ACHN (cell line): ENCODE results near the gene SCD5.

Experiments
- DNase-seq: peaks from one replicate; pipeline ENCODE4 v3.0.0-alpha.2; 2015
- in situ Hi-C: cut with HindIII; loops from 2 replicates; pipeline ENCODE4 v1.10.0; 2017; ENCODE audit warnings: low sequenced_read_pairs, low pct_ligation_motif_present, low pct_unique_long_range_greater_than_20kb

Gene SCD5

GRCh38 chr4:82591592-82591991, 207.0 kb downstream of the SCD5 start:
- in situ Hi-C loops, result no loop called here
- DNase-seq, result no peak

DNA sequence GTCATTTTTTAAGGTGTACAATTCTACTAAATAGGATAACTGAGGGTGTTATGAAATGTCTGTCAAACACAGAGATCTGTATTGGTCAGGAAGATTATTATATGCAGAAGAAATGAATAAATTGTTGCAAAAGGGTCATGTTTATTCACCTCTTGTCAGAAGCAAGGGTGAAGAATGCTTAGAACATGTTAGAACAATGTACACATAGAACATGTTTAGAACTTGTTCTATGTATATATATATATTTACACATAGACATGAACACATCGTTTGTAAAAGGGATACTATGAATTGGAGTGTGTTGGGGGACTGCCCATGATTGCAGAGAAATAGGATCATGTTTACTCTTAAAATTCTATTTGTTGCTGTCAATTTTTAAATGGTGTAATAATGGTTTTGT, 208.8 kb downstream of the SCD5 start:
- in situ Hi-C loops, result no loop called here
- DNase-seq, result no peak

DNA sequence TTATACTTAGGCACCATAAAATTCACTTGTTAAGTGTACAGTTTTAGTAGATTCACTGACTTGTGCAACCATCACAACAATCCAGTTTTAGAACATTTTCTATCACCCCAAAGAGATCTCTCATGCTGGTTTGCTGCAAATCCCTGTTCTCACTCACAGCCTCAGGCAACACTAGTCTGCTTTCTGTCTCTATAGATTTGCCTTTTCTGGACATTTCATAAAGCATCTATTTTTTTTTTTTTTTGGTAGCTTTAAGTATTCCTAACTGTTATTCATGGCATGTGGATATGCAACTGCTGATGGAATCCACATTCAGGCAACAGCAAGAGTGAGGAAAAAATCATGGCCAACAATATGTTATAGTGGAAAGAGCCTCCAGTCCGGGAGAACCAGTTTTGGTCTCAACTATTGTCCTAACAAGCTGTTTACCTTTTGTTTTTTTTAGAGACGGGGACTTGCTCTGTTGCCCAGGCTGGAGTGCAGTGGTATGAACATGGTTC, 209.8 kb downstream of the SCD5 start:
- DNase-seq, result no peak
- in situ Hi-C loops, result no loop called here

DNA sequence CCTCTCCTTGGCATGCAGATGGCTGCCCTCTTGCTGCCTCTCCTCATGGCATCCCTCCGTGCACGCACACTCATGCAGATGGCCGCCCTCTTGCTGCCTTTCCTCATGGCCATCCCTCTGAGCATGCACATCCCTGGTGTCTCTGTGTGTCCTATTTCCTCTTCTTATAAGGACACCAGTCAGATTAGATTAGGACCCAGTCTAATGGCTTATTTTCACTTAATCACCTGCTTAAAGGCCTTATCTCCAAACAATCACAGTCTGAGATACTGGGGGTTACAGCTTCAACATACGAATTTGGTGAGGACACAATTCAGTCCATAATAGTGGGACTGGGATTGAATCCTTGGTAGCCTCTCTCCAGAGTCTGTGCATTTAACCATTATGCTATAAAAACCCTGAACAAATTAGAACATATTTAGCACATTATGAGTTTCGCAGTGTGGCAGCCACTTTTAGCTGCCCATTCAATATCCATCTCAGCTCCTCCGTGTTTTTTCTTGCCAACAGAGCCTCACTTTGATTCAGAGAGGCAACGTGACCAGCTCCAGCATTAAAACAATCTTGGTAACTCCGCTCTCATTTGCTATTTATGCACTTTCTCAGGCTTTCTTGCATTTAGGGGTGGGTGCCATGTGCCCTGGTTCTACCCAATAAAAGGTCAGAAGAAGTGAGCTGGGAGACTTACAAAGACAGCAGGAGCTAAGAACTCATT, 210.6 kb downstream of the SCD5 start:
- DNase-seq, result no peak
- in situ Hi-C loops, result no loop called here

DNA sequence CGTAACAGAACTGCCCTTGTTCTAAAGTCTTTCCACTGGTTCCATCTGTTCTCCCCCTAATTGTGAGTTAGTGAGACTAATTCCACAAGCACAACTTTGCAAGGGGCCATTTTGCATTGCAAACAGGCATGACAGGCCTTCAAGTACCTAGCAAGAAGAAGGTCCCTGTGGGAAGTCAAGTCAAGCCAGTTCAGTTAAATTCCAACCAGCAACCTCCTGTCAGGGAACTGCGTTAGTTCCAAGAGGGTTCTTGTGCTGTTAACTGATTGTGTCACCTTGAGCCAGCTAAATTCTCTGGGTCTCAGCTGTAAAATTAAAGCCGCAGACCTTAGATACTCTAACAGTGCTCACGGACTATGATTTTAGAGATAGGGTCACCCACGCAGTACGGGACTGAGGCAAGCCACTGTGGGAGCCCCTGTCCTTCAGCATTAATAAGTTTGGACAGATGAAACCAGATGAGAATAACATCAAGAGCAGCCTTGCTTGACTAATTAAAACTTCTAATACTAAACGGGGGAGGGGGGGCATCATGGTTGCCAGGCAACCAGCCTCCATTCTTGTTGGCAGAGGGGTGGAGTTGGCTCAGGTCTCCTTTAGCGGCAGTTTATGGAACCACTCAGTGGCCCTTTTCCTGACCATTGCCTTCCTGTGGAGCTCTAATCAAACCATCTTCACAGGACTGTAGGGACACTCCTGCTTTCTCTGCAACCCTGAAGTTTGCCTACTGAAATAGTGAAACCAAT, 212.7 kb downstream of the SCD5 start:
- in situ Hi-C loops, result no loop called here
- DNase-seq, result no peak

DNA sequence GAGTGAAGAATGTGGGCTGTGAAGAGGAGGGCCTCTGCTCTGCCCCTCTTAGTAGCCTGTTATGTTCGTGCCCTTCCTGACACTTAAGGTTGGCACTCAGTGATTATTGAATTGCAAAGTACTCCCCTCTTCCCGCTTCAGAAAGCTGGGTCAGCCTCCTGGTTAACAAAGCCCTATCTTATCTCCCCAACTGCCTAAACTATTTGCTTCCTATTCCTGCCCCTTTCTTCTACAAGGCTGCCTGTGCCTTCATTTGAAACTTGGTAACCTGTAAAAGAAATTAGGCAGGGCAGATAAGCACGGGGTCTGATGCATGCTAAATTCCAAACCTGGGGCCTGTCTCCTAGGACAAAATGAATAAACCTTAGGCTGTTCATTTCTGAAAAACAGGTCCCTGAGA, 213.7 kb downstream of the SCD5 start:
- in situ Hi-C loops, result no loop called here
- DNase-seq, result no peak

DNA sequence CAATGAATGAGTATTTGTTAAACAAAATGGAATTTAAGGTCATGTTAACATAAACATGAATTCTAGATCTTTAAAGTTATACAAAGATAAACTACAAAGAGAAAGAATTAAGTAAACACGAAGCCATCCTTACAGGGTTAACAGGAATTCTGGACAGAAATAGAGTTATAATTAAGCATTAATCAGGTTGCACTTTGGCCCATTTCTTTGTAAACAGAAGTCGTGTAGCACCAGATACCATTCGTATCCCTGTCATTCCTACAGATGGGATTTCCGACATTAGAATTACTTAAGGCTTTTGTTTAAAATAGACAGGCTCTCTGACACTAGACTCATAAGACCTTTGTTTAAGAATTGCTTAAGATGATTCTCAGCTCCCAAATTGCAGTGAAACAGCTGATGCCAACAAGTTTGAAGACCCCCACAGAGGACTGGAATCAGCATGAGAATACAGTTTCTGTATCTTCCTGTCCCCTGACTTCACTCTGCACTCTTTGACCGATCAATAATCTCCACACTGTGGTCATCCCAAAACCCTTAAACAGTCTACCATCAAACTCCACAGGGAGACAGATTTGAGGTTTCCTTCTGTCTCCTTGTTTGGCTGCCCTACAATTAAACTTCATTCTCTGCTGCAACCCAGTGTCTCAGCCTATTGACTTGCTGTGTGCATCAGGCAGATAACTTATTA, 214.6 kb downstream of the SCD5 start:
- no peak for DNase-seq
- in situ Hi-C loops, result no loop called here

- in situ Hi-C loops, result no loop called here
- DNase-seq, result no peak
These were observed 218.7 kb downstream of the SCD5 start for GRCh38 chr4:82579932-82580331.
